HEK293T (cell line): ENCODE measurements around the gene SNX33.
A peak's percentile ranks its signal among the peaks of the same experiment; 100 is the strongest.

Experiments
- CTCF ChIA-PET: fragments of 350-600 bp; formaldehyde crosslinking; extraction: SDS; loops from one replicate; lab custom pipeline; 2021; ENCODE audit warnings: antibody characterized with exemption, inconsistent platforms; lab: Yijun Ruan, JAX
- POLR2A ChIA-PET: fragments of 350-600 bp; formaldehyde crosslinking; extraction: SDS; loops from one replicate; lab custom pipeline; 2020; ENCODE audit warnings: antibody characterized with exemption, inconsistent platforms; lab: Yijun Ruan, JAX
- DNase-seq: peaks from one replicate; pipeline ENCODE4 v3.0.0; 2012; ENCODE audit warnings: mixed read lengths; ENCODE audit errors: extremely low spot score
- ARNT ChIP-seq: fragments of 450-650 bp; IDR thresholded peaks from 2 replicates; pipeline ENCODE4 v1.6.1; 2017; ENCODE audit warnings: mild to moderate bottlenecking
- BHLHE40 ChIP-seq: fragments of 450-650 bp; IDR thresholded peaks from 2 replicates; pipeline ENCODE4 v1.6.1; 2016; ENCODE audit warnings: mild to moderate bottlenecking, moderate library complexity, borderline replicate concordance
- CTBP1 ChIP-seq: fragments of 450-650 bp; IDR thresholded peaks from 2 replicates; pipeline ENCODE4 v1.6.1; 2016; ENCODE audit warnings: borderline replicate concordance
- ELF4 ChIP-seq: fragments of 450-650 bp; IDR thresholded peaks from 2 replicates; pipeline ENCODE4 v1.6.1; 2017; ENCODE audit warnings: antibody characterized with exemption
- FOXA1 ChIP-seq: fragments of 450-650 bp; IDR thresholded peaks from 2 replicates; pipeline ENCODE4 v1.6.1; 2016; ENCODE audit warnings: mild to moderate bottlenecking
- FOXK2 ChIP-seq: fragments of 450-650 bp; IDR thresholded peaks from 2 replicates; pipeline ENCODE4 v1.6.1; 2016; ENCODE audit warnings: mild to moderate bottlenecking
- FOXM1 ChIP-seq: fragments of 450-650 bp; IDR thresholded peaks from 2 replicates; pipeline ENCODE4 v1.6.1; 2017; ENCODE audit warnings: mild to moderate bottlenecking, borderline replicate concordance
- HDGF ChIP-seq: fragments of 450-650 bp; IDR thresholded peaks from 2 replicates; pipeline ENCODE4 v1.6.1; 2017; ENCODE audit warnings: antibody characterized with exemption, borderline replicate concordance
- L3MBTL2 ChIP-seq: fragments of 450-650 bp; conservative IDR thresholded peaks from 2 replicates; pipeline ENCODE4 v1.6.1; 2016; ENCODE audit warnings: mild to moderate bottlenecking
- LEF1 ChIP-seq: fragments of 450-650 bp; IDR thresholded peaks from 2 replicates; pipeline ENCODE4 v1.6.1; 2017; ENCODE audit warnings: mild to moderate bottlenecking, borderline replicate concordance
- NFRKB ChIP-seq: fragments of 450-650 bp; IDR thresholded peaks from 2 replicates; pipeline ENCODE4 v1.6.1; 2016; ENCODE audit warnings: mild to moderate bottlenecking, moderate library complexity
- PKNOX1 ChIP-seq: fragments of 450-650 bp; IDR thresholded peaks from 2 replicates; pipeline ENCODE4 v1.6.1; 2016
- SP1 ChIP-seq: fragments of 450-650 bp; IDR thresholded peaks from 2 replicates; pipeline ENCODE4 v1.6.1; 2017
- SUZ12 ChIP-seq: fragments of 450-650 bp; IDR thresholded peaks from 2 replicates; pipeline ENCODE4 v1.6.1; 2016; ENCODE audit warnings: mild to moderate bottlenecking
- TARDBP ChIP-seq: fragments of 450-650 bp; IDR thresholded peaks from 2 replicates; pipeline ENCODE4 v1.6.1; 2016
- ZNF384 ChIP-seq: fragments of 450-650 bp; IDR thresholded peaks from 2 replicates; pipeline ENCODE4 v1.6.1; 2016

SNX33 gene

GRCh38 chr15:75641603-75642002, 6.1 kb upstream of the SNX33 start:
- DNase-seq = no peak
- CTCF ChIA-PET = interaction anchor here (0.6 to 2.9 kb wide), 4 partner anchors 9 to 287 kb away, joined by 3 to 9 read pairs (median 4); partner anchors contain the start of gene MAN2C1
- POLR2A ChIA-PET = interaction anchor here (0.8 to 7.3 kb wide), 5 partner anchors 8 to 189 kb away, joined by 3 to 99 read pairs (median 27); partner anchors contain the start of genes SIN3A, SNUPN and SNX33
- no peak for TF ChIP-seq SUZ12
- no peak for TF ChIP-seq L3MBTL2
- TF ChIP-seq NFRKB = no peak
- no peak for TF ChIP-seq HDGF
- no peak for TF ChIP-seq TARDBP
- no peak for TF ChIP-seq SP1
- no peak for TF ChIP-seq PKNOX1
- TF ChIP-seq BHLHE40 = no peak
- TF ChIP-seq FOXM1 = no peak

DNA sequence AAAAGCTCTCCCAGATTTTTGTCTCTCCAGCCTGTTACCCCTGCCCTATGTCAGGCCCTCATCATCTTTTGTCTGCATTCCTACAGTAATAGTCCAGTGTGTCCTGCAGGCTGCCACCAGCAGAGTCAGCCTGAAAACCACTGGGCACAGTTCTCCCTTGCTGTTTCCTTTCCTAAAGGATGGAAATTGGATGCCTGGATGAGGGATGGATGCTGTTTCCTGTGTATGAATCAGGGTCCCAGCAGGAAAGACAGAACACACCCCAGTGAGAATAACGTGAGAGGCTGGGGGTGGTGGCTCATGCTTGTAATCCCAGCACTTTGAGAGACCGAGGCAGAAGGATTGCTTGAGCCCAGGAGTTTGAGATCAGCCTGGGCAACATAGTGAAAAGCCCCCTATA, 3.3 kb upstream of the SNX33 start:
- no peak for TF ChIP-seq ELF4
- TF ChIP-seq LEF1 = no peak
- no peak for TF ChIP-seq SP1
- TF ChIP-seq SUZ12 = no peak
- no peak for TF ChIP-seq TARDBP
- TF ChIP-seq PKNOX1 = no peak
- no peak for TF ChIP-seq ARNT
- no peak for DNase-seq
- ChIA-PET CTCF (interaction anchor here (1.0 kb wide), 1 partner anchor 40 kb away, joined by 3 read pairs; no protein-coding TSS in a partner anchor), POLR2A (interaction anchor here (0.9 kb wide), 1 partner anchor 27 kb away, joined by 3 read pairs; no protein-coding TSS in a partner anchor)

GRCh38 chr15:75646112-75646943, 1.4 kb upstream of the SNX33 start:
- TF ChIP-seq ARNT = no peak
- no peak for TF ChIP-seq PKNOX1
- TF ChIP-seq LEF1 = no peak
- no peak for TF ChIP-seq TARDBP
- no peak for TF ChIP-seq L3MBTL2
- no peak for TF ChIP-seq SUZ12
- no peak for TF ChIP-seq SP1
- TF ChIP-seq ELF4 = no peak
- TF ChIP-seq FOXK2 = no peak
- TF ChIP-seq FOXA1 = no peak
- no peak for TF ChIP-seq CTBP1
- no peak for TF ChIP-seq BHLHE40
- POLR2A ChIA-PET = interaction anchor here (1.1 to 3.5 kb wide), 7 partner anchors 9 to 278 kb away, joined by 3 to 37 read pairs (median 18); partner anchors contain the start of genes MAN2C1, SIN3A and SNUPN
- CTCF ChIA-PET = interaction anchor here (0.6 to 1.8 kb wide), 4 partner anchors 50 to 550 kb away, joined by 3 to 12 read pairs (median 5); partner anchors contain the start of genes MAN2C1 and SIN3A
- DNase-seq = no peak

- ChIA-PET CTCF (interaction anchor here (0.6 to 1.9 kb wide), 10 partner anchors 15 to 551 kb away, joined by 3 to 12 read pairs (median 4); partner anchors contain the start of genes MAN2C1, SIN3A and SNUPN), POLR2A (interaction anchor here (0.8 to 3.5 kb wide), 16 partner anchors 10 to 278 kb away, joined by 3 to 37 read pairs (median 4); partner anchors contain the start of genes CSPG4, MAN2C1, PTPN9 and SIN3A)
- DNase-seq = peak; percentile 38
- no peak for TF ChIP-seq SP1
- TF ChIP-seq NFRKB = no peak
- no peak for TF ChIP-seq ZNF384
- no peak for TF ChIP-seq FOXA1
Measured at GRCh38 chr15:75646944-75647364, 758 bp upstream of the SNX33 start.

- ChIA-PET CTCF (interaction anchor here (0.7 to 1.9 kb wide), 10 partner anchors 10 to 280 kb away, joined by 3 to 12 read pairs (median 4); partner anchors contain the start of genes MAN2C1, SIN3A and SNUPN), POLR2A (interaction anchor here (0.8 to 5.4 kb wide), 17 partner anchors 8 to 280 kb away, joined by 3 to 37 read pairs (median 4); partner anchors contain the start of genes CSPG4, IMP3, MAN2C1 and PTPN9)
- peak; percentile 41 for DNase-seq
- TF ChIP-seq PKNOX1 (no peak), SP1 (no peak), HDGF (no peak), FOXK2 (no peak), TARDBP (no peak), L3MBTL2 (no peak), ARNT (no peak), FOXA1 (no peak), NFRKB (no peak), BHLHE40 (no peak), CTBP1 (no peak), ZNF384 (no peak), LEF1 (no peak), FOXM1 (no peak), SUZ12 (no peak)
Measured at GRCh38 chr15:75648156-75649000, 666 bp downstream of the SNX33 start.
